Stimulated activated CD4-positive, alpha-beta T cell treated with anti-CD3 and anti-CD28 coated beads, TNF-alpha, amount 100 ng/mL, for 24 hours (primary cell): ENCODE data around the gene TEX52.
"Not testable (repeated sequence)": the region's sequence is repeated elsewhere in the genome, so short reads cannot be mapped to it uniquely, and the experiment has no call there.

Source experiments
- DNase-seq, 3 experiments: peaks; one replicate each; pipeline ENCODE4 v3.0.0-alpha.2; 2020; ENCODE audit warnings: low read depth in 3 of 3

Gene TEX52

DNA sequence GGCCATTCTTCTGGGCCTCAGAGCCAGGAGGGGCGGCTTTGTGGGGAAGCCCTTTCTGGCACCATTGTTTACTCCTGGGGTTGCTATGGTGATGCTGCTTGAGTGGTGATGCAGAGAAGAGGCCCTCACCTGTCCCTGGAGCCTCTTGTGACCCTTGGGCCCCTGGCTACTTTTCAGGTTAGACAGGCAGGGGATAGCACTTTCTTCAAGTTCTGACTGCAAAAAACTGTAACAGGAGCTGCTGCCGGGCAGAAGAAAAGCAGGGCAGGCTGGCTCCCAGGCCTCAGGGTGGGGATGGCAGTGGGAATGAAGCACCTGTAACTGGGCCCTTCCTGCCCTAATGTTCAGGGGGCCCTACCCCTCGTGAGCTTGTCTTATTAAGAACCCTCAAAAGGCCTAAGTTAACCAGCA lies at the start of gene TEX52:
TEX52 (minus strand) TSS at position 19 of the 411 bp plus-strand sequence; CDS start at position 6, 13 bp downstream.
- no peak for DNase-seq

DNA sequence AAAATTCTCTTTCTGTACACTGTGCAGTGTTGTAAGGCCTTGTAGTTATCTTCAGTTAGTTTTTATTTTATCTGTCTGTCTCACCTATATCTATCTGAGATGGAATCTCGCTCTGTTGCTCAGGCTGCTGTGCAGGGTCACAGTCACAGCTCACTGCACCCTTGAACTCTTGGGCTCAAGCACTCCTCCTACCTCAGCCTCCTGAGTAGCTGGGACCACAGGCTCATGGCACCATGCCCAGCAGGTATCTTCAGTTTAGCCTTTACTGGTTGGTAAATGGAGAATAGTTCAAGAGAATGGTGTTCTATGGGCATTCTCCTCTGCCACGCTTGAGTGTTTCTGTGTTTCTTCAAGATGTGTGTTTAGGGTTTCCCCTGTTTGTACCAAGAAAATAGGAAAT lies 47.4 kb upstream of the TEX52 start:
- no peak for DNase-seq

DNA sequence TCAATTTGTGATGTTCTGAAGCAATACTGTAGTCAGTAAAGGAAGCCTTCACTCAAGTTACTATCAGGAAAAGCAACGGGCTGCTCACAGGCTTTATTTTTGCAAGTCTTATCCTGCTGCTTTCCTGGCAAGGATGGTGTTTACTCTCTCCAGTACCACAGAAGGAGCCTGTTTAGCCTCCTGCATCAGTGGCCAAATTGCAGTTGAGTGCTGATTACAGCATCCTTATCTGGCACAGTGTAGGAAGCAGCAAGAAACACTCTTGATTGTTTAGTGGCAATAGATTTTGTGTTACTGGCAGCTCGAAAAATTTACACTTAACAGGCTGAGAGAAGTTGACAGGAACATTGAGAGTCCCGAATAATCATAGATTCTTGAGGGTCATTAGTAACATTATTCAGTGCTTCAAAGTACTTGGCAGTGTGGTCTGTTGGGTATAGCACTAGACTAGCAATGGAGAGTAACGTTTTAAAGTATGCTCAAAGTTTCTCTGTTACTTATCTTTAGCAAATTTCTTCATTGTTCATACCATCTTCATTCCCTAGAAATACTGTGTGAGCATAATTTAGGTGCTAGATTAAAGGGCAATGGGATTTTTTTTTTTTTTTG lies 45.5 kb upstream of the TEX52 start:
- no peak for DNase-seq

DNA sequence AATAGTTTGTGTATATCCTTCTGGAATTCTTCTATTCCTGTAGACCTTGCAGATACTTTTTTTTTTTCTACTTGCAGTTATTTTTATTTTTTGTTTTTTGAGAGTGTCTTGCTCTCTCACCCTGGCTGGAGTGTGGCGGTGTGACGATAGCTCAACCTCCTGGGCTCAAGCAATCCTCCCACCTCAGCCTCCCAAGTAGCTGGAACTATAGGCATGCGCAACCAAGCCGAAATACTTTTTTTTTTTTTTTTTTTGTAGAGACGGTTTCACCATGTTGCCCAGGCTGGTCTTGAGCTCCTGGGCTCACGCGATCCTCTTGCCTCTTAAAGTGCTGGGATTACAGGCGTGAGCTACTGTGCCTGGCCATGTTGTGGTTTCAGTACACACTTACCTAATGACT lies 43.8 kb upstream of the TEX52 start:
- DNase-seq, result no peak

DNA sequence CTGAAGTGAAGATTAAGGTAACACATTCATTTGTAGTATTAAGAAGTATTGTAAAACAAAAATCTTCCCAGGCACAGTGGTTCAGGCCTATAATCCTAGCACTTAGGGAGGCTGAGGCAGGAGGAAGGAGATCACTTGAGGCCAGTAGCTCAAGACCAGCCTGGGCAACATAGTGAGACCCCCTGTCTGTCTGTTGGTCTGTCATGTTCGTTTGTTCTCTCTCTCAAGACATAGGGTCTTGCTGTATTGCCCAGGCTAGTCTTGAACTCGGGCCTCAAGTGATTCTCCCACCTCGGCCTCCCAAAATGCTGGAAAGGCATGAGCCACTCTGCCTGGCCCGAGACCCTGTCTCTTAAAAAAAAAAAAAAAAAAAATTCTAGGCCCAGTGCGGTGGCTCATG lies 40.6 kb upstream of the TEX52 start:
- no peak for DNase-seq

DNA sequence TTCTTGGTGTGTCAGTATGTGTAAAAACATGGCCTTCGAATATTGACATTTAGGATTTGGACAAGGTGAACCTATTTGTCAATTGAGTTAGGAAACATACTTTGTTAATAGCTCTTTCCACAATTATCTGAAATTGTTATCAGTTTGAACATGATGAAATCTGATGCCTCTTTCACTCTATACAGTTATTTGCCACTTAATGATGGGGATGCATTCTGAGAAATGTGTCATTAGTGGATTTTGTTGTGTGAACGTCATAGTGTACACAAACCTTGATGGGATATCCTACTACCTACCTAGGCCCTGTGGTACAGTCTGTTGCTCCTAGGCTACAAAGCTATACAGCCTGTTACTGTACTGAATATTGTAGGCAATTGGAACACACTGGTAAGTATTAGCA lies 38.7 kb upstream of the TEX52 start:
- DNase-seq, result no peak

DNA sequence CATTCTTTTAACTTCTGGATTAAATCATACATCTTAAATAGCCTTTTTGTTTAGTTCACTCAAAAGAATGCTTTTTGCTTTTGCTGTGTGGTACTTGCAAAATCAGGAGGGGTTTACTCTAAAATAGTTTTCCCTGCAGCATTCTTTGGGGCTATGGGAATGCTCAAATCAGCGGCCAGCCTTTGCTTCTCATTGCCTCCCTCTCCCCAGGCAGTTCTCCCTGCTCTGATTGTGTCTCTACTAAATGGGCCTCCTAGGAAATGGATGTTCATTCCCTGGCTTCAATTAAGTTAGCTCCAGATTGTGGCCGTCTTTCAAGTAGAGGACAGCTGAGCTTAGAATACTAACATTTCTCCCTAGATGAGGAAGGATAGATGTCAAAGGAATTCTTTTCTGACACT lies 38.2 kb upstream of the TEX52 start:
- no peak for DNase-seq

DNA sequence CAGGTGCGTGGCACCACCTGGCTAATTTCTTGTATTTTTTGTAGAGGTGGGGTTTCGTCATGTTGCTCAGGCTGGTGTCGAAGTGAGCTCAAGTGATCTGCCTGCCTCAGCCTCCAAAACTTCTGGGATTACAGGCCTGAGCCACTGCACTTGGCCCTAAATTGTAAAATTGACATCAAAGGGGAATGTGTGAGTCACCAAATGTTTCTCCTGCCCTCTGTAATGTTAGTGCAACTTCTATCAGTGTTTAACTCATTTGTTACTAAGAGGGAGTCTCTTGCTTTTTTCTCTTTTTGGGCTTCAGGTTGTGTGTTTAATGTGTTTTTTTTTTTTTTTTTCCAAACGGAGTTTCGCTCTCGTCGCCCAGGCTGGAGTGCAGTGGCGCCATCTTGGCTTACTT lies 36.2 kb upstream of the TEX52 start:
- no peak for DNase-seq

DNA sequence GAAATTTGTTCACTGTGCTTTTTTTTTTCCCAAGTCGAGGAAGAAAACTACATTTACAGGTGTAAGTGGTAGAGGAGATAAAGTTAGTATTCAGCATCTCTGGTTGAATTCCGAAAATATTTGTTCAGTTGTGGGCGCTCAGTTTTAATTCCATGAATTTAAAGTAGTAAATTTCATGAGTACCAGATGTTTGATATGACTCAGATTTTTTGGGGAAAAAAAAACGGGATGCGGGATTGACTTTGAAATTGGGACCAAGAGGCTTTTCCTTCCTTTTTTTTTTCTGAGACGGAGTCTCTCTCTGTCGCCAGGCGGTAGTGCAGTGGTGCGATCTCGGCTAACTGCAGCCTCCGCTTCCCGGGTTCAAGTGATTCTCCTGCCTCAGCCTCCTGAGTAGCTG lies 35.4 kb upstream of the TEX52 start:
- DNase-seq, result no peak

DNA sequence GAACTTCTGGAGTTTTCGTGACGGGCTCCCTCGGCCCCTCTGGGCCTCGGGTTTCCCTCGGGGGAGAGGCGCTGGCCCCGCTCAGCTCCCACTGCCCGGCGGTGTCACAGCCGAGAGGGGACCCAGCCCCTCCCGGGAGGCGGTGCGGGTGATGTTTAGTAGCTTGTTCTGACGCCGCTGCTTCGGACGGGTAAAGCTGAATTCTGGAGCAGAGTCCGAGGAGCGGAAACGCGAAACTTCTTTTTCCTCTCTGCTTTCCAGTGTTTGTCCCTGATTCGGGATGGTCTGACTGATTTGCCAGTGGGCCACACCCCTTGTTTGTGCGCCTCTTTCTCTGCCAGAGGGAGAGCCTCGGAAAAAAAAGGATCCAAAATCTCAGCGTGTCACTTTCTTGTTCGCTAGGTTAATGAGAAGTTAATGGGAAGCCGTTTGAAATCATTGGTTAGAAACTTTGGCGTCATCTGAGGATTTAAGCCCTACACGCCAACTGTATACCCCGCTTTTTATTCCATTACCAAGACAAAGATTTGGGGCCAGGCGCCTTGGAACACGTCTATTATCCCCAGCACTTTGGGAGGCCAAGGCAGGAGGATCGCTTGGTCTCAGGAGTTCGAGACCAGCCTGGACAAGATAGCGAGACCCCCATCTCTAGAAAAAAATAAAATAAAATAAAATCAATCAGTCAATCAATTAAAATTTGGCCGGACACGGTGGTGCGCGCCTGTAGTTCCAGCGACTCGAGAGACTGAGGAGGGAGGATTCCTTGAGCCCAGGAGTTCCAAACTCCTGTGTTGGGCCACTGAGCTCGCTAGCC lies 34.6 kb upstream of the TEX52 start:
- peak in 1 of 3 experiments; percentile 17 for DNase-seq

DNA sequence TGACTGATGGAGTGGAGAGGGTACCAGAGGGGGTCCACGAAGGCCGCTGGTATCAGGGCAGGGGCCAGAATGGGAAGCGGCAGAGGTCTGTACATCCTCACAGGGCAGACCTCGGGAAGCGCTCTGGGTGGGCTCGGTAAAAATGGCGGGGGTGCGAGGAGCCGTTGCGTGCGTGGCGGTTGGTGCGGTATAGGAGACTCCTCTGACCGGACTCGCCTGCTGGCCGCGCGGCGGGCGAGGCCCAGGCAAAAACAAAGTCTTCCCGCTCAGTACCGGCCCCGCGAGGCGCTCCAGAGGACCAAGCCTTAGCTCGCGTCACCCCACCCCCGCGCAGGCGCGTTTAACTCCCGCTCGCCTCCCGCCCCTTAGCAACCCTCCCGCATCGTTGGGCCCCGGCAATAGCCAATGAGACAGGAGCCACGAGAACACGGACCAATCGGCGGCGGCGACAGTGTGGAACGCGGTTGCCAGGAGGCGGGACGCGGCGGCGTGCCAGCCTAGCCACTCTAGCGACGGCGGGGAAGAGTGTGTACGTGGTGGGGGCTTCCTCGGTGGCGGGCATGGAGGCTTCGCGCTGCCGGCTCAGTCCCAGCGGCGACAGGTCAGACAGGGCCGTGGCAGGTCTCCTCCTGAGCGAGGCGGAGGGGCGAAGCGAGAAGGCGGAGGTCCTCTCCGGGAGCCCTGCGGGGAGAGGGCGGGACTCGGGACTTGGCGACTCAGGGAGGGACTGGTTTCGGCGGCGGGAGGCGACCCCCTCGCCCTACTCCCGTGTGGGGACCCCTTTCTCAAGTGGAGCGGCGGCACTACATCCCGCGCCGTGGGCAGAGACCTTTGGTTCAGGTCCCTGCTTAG lies 33.8 kb upstream of the TEX52 start, which contains the start of gene TULP3:
TULP3 (plus strand) TSS at position 504 of the 852 bp plus-strand sequence; CDS start at position 561, 57 bp downstream.
- peak; percentile 96 to 97 (median 96) for DNase-seq

DNA sequence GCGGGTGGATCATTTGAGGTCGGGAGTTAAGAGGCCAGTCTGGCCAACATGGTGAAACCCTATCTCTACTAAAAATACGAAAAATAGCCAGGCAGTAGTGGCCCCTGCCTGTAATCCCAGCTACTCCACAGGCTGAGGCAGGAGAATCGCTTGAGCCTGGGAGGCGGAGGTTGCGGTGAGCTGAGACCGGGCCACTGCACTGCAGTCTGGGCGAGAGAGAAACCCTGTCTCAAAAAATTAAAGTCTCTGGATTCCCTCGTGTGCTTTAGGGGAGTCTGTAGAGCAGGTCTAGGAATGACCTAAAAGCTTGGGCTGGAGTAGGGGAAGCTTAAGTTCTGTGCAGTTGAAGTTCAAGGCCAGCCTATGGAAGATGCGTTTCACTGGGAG lies 33.2 kb upstream of the TEX52 start:
- no peak for DNase-seq

DNA sequence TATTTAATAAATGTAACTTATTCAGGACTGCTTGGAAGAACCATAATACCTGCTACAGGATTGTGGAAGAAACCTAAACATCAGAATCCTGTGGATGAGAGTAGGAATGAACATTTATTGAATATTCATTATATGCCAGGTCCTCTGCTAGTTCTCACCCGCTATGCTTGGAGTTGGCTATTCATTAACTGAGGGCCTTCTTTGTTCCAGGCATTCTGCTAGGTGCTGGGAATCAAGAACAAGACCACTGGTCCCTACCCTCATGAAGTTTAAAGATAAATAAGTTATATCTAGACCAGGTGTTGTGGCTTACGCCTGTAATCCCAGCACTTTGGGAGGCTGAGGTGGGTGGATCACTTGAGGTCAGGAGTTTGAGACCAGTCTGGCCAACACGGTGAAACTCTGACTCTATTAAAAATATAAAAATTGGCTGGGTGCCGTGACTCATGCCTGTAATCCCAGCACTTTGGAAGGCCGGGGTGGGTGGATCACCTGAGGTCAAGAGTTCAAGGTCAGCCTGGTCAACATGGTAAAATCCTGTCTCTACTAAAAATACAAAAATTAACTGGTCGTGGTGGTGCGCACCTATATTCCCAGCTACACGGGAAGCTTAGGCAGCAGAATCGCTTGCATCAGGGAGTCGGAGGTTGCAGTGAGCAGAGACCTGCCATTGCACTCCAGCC lies 30.1 kb upstream of the TEX52 start:
- DNase-seq, result no peak

DNA sequence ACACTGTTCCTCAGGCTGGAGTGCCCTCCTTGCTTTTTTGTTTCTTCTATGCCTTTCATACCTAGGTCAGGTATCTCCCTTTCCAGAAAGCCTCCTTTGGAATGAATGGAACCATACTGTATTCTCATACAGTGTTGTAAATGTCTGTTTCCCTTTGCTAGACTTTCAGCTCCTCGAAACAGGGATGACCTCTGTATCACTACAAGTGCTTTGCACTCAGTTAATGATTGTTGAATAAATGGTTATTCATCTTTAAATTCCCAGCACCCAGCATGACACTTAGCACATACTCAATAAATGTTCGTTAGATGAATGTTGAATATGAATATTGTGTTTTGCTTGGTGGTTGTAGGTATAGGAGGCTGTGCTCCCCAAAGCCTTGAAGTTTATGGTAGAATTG lies 28.0 kb upstream of the TEX52 start:
- DNase-seq, result no peak

DNA sequence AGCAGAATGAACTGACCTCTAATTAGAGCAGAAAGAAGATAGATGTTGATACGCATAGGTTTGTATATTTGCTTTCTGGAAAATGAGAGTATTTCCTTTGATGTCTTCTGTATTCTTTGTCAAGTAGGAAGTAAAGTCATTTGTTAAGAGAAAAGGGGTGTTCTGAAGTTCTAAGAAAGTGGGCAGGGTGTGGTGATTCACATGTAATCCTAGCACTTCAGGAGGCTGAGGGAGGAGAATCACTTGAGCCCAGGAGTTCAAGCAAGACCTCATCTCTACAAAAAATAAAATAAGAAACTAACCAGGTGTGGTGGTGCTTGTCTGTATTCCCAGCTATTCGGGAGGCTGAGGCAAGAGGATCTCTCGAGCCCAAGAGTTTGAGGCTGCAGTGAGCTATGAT lies 23.0 kb upstream of the TEX52 start:
- no peak for DNase-seq

DNA sequence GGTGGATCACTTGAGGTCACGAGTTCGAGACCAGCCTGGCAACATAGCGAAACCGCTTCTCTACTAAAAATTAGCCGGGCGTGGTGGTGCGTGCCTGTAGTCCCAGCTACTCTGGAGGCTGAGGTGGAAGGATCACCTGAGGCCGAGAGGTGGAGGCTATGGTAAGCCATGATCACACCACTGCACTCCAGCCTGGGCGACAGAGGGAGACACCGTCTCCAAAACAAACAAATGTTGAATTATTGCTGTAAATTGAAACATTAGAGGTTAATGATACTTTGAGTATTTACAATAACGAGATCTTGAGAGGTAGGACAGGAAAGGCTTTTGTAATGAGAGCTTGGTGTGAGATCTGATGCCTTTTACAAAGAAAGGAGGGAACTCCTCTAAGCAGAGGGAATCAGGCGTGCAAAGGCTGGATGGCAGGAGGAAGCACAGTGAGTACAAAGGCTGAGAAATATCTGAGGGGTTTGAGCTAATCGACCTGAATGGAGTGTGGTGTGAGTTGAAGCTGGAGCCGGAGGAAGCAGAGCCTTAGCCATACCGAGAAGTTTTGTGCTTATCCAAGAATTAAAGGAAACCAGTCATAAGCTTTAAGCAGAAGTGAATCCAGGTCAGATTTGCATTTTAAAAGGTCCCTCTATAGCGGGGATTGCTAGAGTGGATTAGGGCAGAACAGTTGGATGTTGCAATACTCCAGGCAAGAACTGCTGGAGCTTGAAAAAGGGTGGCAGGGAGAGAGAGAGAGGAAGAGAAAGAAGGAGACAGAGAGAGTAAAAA lies 21.3 kb upstream of the TEX52 start:
- DNase-seq, result no peak

DNA sequence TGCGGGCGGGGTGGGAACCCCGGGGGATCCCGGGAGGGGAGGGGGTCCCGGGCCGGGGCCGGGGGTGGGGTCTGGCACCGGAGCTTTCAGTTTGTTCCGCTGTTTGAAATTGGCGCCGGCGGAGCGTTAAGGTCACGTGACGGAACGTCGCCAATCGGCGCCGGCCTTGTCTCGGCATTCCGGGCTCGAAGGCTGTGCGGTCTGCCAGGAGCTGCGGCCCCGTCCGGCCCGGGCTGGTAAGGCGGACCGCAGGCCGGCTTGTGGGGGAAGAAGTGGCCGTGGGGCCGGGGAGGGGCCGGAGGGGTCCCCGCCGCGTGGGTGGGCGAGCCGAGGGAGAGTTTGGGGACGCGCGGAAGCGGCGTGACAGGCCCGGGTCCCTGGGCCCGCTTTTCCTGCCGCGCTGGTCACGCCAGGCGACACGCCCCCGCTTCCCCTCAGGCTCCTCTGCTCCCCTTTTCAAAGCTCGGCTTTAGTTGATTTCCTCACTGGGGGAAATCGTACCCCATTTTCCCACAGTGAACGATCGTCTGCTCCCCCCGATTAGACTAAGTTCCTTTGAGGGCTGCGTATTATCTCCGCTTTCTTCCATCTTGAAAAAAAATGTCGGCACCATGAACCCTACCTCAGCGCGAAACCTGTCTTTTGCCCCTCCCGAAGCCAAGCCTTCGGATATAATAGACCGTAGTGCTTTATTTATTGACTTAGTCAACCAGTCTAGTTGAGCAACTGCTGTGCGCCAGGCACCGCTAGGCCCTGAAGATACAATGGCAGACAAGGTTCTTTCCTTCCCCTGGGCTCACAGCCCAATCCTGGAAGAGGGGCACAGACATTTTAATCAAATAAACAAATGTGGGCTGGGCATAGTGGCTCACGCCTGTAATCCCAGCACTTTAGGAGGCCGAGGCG lies 20.5 kb upstream of the TEX52 start, which contains the start of the genes FOXM1 and RHNO1:
FOXM1 (minus strand) TSS at position 128 of the 906 bp plus-strand sequence. CDS start 2,696 bp downstream, outside the sequence.
RHNO1 (plus strand) TSS at position 177 of the 906 bp plus-strand sequence. CDS start 8,144 bp downstream, outside the sequence.
- peak; percentile 73 to 85 (median 75) for DNase-seq

DNA sequence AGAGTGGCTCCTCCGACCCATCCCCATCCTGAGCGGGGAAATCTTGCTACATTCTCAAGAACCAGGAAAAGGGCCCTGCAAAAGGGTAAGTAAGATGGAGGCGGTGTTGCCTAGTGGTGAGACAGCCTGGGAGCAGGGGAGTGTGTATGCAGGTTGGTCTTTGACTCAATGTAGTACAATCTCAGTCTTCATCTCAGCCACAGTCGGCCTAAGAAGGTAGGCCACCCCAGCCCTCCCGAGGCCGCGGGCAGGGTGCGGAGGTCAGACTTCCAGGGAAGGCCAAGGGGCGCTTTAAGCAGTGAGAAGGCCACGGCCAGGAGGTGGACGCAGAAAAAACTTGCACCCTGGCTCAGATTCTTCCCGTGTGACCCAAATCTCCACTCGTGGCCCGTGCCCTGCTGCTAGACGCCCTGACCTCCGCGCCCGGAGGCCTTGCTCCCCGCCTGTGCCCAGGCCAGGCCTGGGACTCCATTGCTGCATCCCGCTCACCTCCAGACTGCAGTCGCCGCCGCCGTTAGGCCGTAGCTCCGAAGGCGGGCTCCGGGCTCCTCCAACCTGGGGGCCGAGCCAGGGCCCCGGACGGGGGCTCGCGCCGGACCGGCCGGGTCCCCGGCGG lies 19.7 kb upstream of the TEX52 start:
- DNase-seq, result peak in 1 of 3 experiments; percentile 27

DNA sequence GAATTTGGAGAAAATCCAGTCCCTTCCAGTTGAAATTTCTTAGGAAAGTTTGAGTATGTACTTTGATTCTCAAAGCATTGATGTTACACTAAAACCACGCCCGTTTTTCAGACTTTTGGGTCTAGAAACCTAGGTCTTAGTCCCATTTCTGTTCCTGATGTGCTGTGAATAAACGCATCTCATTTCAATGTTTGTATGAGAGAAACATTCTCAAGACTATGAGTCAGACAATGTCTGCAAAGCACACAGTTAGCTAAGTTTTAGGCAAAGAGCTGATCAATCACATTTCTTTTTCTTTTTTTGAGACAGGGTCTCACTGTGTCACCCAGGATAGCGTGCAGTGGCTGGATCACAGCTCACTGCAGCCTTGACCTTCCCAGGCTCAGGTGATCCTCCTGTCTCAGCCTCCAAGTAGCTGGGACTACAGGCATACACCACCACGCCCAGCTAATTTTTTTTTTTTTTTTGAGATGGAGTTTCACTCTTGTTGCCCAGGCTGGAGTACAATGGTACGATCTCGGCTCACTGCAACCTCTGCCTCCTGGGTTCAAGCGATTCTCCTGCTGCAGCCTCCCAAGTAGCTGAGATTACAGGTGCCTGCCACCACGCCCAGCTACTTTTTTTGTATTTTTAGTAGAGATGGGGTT lies 12.3 kb upstream of the TEX52 start:
- DNase-seq, result not testable (repeated sequence)
